Kasumi-1 (cell line): ENCODE measurements around the gene CENPE.
"Not testable (repeated sequence)": the region's sequence is repeated elsewhere in the genome, so short reads cannot be mapped to it uniquely, and the experiment has no call there.

ENCODE experiments used
- DNase-seq, 2 experiments: peaks; one replicate each; lab custom pipeline; 2025; lab: John Stamatoyannopoulos, UW

Gene CENPE, protein sequence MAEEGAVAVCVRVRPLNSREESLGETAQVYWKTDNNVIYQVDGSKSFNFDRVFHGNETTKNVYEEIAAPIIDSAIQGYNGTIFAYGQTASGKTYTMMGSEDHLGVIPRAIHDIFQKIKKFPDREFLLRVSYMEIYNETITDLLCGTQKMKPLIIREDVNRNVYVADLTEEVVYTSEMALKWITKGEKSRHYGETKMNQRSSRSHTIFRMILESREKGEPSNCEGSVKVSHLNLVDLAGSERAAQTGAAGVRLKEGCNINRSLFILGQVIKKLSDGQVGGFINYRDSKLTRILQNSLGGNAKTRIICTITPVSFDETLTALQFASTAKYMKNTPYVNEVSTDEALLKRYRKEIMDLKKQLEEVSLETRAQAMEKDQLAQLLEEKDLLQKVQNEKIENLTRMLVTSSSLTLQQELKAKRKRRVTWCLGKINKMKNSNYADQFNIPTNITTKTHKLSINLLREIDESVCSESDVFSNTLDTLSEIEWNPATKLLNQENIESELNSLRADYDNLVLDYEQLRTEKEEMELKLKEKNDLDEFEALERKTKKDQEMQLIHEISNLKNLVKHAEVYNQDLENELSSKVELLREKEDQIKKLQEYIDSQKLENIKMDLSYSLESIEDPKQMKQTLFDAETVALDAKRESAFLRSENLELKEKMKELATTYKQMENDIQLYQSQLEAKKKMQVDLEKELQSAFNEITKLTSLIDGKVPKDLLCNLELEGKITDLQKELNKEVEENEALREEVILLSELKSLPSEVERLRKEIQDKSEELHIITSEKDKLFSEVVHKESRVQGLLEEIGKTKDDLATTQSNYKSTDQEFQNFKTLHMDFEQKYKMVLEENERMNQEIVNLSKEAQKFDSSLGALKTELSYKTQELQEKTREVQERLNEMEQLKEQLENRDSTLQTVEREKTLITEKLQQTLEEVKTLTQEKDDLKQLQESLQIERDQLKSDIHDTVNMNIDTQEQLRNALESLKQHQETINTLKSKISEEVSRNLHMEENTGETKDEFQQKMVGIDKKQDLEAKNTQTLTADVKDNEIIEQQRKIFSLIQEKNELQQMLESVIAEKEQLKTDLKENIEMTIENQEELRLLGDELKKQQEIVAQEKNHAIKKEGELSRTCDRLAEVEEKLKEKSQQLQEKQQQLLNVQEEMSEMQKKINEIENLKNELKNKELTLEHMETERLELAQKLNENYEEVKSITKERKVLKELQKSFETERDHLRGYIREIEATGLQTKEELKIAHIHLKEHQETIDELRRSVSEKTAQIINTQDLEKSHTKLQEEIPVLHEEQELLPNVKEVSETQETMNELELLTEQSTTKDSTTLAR (N-terminal part only)

DNA sequence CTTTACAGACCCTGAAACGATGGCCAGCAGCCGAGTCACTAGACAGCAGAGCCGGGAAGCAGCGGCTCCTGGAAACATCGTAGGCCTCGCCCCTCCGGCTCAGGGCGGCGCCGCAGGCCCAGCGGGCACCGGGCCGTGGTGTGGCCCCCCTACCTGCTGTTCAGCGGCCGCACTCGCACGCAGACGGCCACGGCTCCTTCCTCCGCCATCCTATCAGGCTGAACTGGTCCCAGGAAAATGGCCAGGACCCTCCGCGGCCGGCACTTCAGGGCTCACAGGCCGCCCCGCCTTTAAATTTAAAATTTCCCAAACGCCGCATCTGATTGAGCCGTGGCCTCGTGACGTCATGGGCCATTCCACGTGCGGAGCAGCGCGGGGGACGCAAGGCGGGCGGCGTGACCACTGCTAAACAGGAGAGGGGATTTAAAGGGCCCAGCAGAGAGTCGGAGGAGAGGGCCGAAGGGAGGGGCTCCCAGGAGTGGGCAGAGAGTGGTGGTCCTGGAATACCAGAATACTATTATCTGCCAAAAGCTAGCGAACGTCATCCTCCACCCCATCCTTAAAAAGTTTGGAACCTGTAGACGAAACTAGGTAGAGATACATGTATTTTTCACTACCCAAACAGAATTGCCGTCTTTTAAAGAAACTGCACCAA lies at the start of gene CENPE:
Gene CENPE, minus strand, starts transcription at position 233 of the 655 bp plus-strand sequence. Its CDS starts 24 bp downstream, at position 209.
- DNase-seq: peak; percentile 86 to 88

DNA sequence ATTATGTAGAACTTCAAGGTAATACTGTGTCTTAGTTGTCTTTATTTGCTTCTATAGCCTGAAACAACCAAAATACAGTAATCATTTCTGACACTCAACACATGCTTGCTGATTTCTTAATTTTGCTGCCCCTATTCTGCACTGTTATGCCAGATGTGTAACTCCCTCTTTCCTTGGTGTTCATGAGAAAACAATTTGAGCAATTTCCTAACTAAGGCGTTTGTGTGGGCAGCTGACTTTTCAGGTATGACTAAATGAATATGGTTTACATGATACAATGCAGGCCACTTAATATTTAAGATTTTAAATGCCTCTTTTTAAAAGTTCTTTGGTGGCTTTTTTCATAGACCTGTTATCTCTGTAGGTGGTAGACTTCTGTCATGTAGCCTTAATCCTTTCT lies 46.1 kb upstream of the CENPE start:
- no peak for DNase-seq

DNA sequence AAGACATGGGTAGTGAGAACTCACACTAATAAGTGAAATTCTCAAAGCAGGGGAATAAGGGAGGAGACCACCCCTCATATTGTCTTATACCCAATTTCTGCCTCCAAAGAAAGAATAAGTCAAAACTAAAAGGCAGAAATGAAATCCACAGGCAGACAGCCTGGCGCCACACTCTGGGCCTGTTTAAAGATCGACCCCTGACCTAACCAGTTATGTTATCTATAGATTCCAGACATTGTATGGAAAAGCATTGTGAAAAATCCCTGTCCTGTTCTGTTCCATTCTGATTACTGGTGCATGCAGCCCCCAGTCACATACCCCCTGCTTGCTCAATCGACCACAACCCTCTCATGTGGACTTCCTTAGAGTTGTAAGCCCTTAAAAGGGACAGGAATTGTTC lies 32.8 kb upstream of the CENPE start:
- DNase-seq: not testable (repeated sequence)

DNA sequence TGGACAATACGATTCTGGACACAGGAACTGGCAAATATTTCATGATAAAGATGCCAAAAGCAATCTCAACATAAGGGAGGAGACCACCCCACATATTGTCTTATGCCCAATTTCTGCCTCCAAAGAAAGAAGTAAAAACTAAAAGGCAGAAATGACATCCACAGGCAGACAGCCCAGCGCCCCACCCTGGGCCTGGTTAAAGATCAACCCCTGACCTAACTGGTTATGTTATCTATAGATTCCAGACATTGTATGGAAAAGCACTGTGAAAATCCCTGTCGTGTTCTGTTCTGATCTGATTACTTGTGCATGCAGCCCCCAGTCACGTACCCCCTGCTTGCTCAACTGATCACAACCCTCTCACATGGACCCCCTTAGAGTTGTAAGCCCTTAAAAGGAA lies 25.4 kb upstream of the CENPE start:
- DNase-seq: not testable (repeated sequence)

- no peak for DNase-seq
Observed at GRCh38 chr4:103207673-103208072, 9.5 kb upstream of the CENPE start.

GRCh38 chr4:103204111-103204510 lies 6.0 kb upstream of the CENPE start:
- peak; percentile 16 to 45 for DNase-seq

DNA sequence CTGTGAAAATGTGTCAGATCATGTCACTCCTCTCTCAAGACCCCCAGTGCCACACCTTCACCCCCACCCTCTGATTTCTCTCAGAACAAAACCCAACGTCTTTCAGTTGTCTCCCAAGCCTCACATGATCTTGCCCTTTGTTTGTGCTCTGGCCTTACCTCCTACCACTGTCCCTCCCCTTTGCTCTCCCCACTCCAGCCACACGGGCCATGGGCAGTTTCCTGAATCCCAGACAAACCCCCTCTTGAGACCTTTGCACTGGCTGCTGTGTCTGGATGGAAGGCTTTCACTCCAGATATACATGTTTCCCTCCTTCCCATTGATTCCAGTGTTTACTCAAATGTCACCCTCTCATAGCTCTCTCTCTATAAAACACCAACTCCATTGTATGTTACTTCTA lies 3.6 kb upstream of the CENPE start:
- no peak for DNase-seq

GRCh38 chr4:103201253-103201652 lies 3.1 kb upstream of the CENPE start:
- DNase-seq: no peak

DNA sequence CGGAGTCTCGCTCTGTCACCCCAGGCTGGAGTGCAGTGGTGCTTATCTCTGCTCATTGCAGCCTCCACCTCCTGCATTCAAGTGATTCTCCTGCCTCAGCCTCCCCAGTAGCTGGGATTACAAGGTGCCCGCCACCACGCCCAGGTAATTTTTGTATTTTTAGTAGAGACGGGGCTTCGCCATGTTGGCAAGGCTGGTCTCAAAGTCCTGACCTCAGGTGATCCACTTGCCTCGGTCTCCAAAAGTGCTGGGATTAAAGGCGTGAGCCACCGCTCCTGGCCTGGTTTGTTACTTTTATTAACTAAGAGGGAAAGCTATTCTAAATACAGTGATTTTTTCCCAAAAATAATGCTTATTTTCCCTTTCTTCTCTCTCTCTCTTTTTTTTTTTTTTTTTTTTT lies 866 bp upstream of the CENPE start:
- DNase-seq: no peak

- peak; percentile 44 to 57 for DNase-seq
Observed at GRCh38 chr4:103197765-103198110, 405 bp downstream of the CENPE start.

DNA sequence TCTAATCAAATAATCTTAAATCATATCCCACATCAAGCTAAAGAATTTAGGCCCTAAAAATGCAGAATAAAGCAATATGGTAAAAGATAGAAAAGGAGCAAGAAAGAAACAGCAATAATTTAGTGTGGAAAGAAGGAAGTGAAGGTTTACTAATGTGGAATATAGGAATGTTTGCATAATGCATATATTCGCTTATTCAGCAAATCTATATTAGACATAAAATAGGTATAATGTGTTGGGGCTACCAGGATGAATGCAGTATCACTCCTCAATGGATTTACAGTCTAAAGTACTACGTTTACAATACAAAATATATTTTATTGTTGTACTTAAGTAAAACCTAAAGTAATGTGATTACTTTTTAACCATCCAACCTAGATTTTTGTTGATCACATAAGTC lies 4.7 kb downstream of the CENPE start:
- no peak for DNase-seq

- no peak for DNase-seq
Observed at GRCh38 chr4:103171006-103171405, 27.1 kb downstream of the CENPE start.

DNA sequence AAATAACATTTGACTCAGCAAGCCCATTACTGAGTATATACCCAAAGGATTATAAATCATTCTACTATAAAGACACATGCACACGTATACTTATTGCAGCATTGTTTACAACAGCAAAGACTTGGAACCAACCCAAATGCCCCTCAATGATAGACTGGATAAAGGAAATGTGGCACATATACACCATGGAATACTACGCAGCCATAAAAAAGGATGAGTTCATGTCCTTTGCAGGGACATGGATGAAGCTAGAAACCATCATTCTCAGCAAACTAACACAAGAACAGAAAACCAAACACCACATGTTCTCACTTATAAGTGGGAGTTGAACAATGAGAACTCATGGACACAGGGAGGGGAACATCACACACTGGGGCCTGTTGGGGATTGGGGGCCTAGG lies 28.4 kb downstream of the CENPE start:
- DNase-seq: not testable (repeated sequence)

GRCh38 chr4:103168993-103169392 lies 29.1 kb downstream of the CENPE start:
- DNase-seq: no peak

DNA sequence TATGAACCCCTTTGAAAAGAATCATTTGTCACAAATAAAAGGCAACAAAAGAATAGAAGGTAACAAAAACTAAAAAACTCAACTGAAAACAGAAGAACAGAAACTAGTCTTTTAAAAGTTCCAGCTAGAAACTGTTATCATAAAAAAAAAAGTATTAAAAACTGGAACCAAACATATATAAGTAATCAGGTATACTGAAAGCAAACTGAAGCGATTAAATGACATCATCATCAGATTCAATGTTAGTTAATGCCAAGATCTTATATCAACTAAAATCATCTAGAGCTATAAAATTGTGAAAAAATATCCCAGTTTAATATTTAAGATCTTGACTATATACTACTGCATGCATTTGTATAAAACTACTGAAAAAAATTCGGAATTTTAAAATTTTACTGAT lies 36.0 kb downstream of the CENPE start:
- DNase-seq: no peak

DNA sequence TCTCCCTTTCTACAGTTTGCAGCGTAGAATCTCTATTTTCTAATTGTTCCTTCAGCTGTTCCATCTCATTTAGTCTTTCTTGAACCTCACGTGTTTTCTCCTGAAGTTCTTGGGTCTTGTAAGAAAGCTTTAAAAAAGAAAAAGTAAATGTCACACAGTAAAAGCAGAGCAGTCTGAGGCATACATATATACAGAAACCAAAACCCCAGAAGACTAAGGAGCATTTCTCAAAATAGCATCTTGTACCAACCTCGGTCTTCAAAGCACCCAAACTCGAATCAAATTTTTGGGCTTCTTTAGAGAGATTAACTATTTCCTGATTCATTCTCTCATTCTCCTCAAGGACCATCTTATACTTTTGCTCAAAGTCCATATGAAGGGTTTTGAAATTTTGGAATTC lies 39.4 kb downstream of the CENPE start:
- no peak for DNase-seq

DNA sequence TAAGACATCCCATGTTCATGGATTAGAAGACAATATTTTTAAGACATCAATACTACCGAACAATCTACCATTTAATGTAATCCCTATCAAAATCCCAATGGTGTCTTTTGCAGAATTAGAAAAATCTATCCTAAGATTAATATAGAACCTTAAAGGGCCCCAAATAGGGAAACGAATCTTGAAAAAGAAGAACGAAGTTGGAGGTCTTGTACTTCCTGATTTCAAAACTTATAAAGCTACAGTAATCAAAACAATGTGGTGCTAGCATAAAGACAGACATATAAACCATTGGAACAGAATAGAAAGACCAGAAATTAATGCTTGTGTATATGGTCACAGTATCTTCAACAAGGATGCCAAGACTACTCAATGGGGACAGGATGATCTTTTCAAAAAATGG lies 42.0 kb downstream of the CENPE start:
- no peak for DNase-seq

GRCh38 chr4:103152381-103152780 lies 45.8 kb downstream of the CENPE start:
- no peak for DNase-seq

DNA sequence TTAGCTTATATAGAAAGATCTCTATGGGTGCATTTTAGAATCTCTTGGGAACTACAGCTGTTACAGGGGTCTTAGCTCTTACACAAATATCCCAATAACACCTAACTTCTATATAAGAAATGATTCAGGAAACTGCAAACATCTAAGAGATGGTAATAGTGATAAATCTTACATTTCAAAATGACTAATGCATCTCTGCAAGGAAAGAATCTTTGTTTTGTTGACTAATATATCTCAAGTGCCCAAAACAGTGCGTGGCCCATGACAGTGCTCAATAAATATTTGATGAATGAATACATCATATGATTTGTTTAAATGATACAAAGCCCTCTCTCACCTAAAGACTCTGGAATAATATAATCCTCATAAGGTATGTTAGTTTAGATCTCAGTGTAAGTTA lies 47.5 kb downstream of the CENPE start:
- DNase-seq: no peak

- DNase-seq: no peak
Observed at GRCh38 chr4:103144926-103145325, 53.2 kb downstream of the CENPE start.

DNA sequence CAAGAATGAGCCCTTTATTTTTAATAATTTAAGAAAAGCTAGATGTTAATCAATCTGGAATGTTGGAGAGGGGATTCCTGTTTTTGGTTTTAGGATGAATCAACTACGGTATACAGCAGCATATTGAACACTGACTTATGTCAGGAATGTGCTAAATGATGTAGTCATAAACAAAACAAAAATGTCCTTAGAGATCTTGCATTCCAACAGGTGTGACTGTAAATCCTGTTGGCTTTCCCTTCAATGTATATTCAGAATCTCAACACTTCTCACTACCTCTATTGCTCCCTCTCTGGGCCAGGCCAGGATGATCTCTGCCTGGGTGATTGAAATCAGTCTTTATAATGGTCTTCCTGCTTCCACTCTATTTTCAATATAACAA lies 60.7 kb downstream of the CENPE start:
- no peak for DNase-seq
